LNCaP clone FGC (cell line): ENCODE measurements around the gene KMT5B.

Source experiments
- DNase-seq: peaks from one replicate; pipeline ENCODE4 v3.0.0-alpha.2; 2011; ENCODE audit warnings: low read depth
- H3K4me3 ChIP-seq: 2 replicates; pipeline ENCODE4 v1.5.1; 2011; ENCODE audit warnings: mild to moderate bottlenecking, low read depth, low read length, control low read depth
- CTCF ChIP-seq: IDR thresholded peaks from 2 replicates; pipeline ENCODE4 v1.5.1; 2012; ENCODE audit warnings: mild to moderate bottlenecking; ENCODE audit not compliant: control insufficient read depth, insufficient read depth; ENCODE audit errors: extremely low read depth

Gene KMT5B

DNA sequence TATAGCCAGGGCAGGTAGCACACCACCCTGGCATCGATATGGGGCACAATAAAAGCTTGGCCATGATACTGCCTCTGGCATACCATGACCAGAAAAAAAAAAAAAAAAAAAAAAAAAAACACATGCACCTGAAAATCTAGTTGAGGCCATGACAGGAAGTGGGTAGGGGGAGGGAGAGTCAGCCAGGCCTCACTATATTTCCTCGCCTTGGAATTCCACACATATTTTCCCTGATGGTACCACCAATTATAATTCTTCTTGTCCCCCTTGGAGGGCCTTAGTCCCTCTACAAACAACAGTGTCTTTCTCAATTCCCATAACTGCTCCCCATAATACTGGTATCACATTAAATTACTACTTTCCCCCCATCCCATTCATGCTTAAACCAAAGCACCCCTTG lies 79.3 kb downstream of the KMT5B start:
- no peak for TF ChIP-seq CTCF
- DNase-seq = no peak
- H3K4me3 ChIP-seq = no peak overlapping the region

GRCh38 chr11:68130121-68130520 lies 83.0 kb downstream of the KMT5B start:
- TF ChIP-seq CTCF = no peak
- no peak overlapping the region for H3K4me3 ChIP-seq
- no peak for DNase-seq

DNA sequence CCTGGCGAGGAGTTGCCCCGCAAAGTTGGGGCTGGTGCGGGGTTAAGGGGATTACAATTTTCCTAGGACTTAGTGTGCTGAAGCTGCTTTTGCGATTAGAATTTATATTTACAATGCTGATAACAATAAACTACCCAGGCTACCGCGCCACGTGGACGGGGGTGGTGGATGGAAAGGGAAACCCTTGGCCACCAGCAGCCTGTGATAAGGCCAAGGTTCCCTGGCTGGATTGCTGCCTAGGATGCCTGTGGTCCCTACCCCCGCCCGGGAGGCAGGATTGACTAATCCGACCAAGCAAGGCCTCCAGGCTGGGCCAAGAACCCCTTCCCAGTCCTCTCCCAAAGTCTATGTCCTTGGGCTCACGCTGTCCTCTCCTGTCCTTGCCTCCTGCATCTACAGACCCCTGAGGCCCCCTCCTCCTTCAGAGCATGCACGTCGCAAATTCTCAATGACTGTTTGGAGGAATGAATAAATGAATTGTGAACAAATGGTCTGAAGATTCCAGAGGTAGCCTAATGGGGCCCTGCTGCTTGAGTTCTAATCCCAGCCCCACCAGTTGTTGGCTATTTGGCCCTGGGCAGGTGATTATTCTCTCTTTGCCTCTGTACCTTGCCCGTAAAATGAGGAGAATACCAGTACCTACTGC lies 84.3 kb downstream of the KMT5B start:
- no peak for DNase-seq
- no peak overlapping the region for H3K4me3 ChIP-seq
- TF ChIP-seq CTCF = no peak

DNA sequence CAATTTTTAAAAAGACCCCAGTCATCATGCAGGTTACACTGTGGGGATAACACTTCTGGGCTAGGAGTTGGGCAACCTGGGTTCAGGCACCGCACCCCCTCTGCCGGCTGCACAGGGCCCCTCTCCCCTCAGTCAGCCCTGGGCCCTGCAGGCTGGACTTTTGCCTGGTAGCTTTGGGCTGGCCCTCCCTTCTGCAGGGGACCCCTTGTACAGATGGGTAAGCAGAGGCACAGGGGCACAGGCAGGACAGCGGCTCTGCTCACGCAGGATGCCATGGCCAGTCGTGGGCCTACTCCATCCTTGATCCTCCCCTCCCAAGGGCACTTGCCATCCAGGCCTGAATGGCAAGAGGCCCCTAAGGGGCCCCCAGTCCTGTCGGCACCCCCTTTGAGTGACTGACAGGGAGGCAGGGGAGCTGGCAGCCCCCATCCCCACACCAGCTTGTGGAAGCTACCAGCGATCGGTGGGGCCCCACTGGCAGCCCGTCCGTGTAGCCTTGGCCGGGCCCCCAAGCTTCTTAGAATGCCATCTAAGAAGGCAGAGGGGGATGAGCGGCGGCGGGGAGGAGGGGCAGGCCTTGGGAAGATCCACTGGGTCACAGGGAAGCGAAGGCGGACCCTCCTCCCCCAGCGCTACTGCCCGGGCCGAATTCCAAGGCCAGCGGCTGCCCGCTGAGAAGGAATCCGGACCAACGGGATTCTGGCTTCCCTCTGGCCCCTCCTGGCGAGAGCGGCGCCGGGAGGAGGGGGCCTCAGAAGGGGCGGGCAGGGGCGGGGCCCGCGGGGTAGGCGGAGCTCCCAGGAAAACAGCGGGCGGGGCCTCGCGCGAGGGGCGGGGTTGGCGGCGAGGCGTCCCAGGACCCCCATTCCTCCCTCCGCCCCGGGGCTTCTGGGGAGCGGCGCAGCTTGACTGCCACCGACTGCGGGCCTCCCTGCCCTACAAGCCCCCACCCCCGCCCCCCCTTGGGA lies 85.1 kb downstream of the KMT5B start:
- TF ChIP-seq CTCF = no peak
- no peak overlapping the region for H3K4me3 ChIP-seq
- no peak for DNase-seq

DNA sequence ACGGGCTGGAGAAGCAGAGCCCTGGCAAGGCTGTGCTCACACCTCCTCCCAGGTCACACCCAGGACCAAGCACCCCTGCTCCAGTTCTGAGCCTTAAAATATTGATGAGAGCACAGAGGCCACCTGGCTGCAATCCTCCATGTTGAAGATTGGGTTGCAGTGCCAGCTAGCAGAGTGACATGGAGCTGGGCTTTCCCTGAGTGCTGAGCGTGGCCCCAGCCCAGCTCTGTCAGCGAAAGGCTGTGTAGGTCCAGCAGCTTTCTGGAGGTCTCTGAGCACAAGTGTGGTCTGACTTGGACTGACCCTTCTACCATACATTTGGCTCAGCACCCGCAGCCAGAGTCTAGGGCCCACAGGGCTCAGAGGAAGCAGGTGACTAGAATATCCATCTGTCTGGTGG lies 87.9 kb downstream of the KMT5B start:
- H3K4me3 ChIP-seq = no peak overlapping the region
- DNase-seq = no peak
- no peak for TF ChIP-seq CTCF

DNA sequence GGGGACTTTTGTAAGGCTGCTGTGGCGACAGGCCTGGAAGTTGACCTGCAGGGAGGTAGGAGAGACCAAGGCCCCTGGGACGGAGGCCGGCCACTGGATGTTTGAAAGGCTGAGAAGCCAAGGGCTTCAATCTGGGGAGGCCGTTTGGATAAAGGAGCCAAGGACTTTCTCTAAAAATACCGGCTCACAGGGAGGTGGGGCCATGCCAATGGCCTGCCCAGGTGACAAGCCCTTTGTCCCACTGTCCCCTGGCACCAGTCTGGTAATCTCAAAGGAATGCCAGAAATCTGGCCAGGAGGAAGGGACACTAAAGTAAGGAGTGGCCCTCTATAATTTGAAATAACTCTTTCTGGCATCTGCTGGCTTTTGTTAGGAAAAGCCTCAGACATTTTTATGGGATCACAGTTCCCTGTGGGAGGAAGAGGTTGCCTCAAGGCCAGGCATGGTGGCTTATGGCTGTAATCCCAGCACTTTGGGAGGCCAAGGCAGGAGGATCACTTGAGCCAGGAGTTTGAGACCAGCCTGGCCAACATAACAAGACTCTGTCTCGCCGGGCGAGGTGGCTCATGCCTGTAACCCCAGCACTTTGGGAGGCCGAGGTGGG lies 90.1 kb downstream of the KMT5B start:
- no peak overlapping the region for H3K4me3 ChIP-seq
- no peak for TF ChIP-seq CTCF
- DNase-seq = no peak
